Esophagus mucosa (tissue), 1 donor: Measurements from ENCODE around the gene ZNF226. TPM values are rescaled to one million over a fixed set of nuclear protein-coding genes. Genes with fewer than 3 reads are reported as not detected.
"Not testable (repeated sequence)": the region's sequence is repeated elsewhere in the genome, so short reads cannot be mapped to it uniquely, and the experiment has no call there.

Experiments used
- ATAC-seq: fragments of 200-7000 bp; cut with Tn5 transposase; one replicate; pipeline ENCODE4 v1.9.1; 2020
- total RNA-seq: library from RNA; stranded (reverse); gene quantifications from one replicate; pipeline ENCODE4 v1.2.4, GENCODE V29; 2023
- donor health status: DM: yes; HTN: yes; CAD: no.

The ZNF226 gene
- 12.4 TPM for total RNA-seq

- peak; percentile 100 for ATAC-seq
Observed at GRCh38 chr19:44164673-44165512, at the start of gene ZNF226. TSS of gene ZNF226 (plus strand) at chr19:44165100. CDS start at chr19:44170081, 4,981 bp downstream.

GRCh38 chr19:44121162-44121561, 43.7 kb upstream of the ZNF226 start:
- ATAC-seq, result not testable (repeated sequence)

GRCh38 chr19:44131955-44132354, 32.9 kb upstream of the ZNF226 start:
- ATAC-seq, result no peak

- peak; percentile 81 for ATAC-seq
Observed at GRCh38 chr19:44141191-44142058, 23.5 kb upstream of the ZNF226 start, which contains the start of gene ZNF234. TSS of gene ZNF234 (plus strand) at chr19:44141554. CDS start at chr19:44144633, 3,079 bp downstream.

GRCh38 chr19:44142059-44142433, 22.9 kb upstream of the ZNF226 start:
- no peak for ATAC-seq

GRCh38 chr19:44149776-44150175, 15.1 kb upstream of the ZNF226 start:
- ATAC-seq, result no peak

GRCh38 chr19:44151491-44151890, 13.4 kb upstream of the ZNF226 start:
- no peak for ATAC-seq

GRCh38 chr19:44156475-44156874, 8.4 kb upstream of the ZNF226 start:
- no peak for ATAC-seq

GRCh38 chr19:44163789-44164188, 1.1 kb upstream of the ZNF226 start:
- no peak for ATAC-seq

GRCh38 chr19:44164327-44164672, 600 bp upstream of the ZNF226 start:
- no peak for ATAC-seq

GRCh38 chr19:44170660-44171059, 5.8 kb downstream of the ZNF226 start:
- ATAC-seq, result not testable (repeated sequence)

GRCh38 chr19:44176590-44176989, 11.7 kb downstream of the ZNF226 start:
- no peak for ATAC-seq

GRCh38 chr19:44180968-44181367, 16.1 kb downstream of the ZNF226 start:
- ATAC-seq, result no peak

GRCh38 chr19:44182145-44182544, 17.2 kb downstream of the ZNF226 start:
- no peak for ATAC-seq

GRCh38 chr19:44190020-44190419, 25.1 kb downstream of the ZNF226 start:
- no peak for ATAC-seq

- ATAC-seq, result no peak
Observed at GRCh38 chr19:44192127-44192526, 27.2 kb downstream of the ZNF226 start.

- ATAC-seq, result no peak
Observed at GRCh38 chr19:44196772-44197171, 31.9 kb downstream of the ZNF226 start.

GRCh38 chr19:44202470-44202869, 37.6 kb downstream of the ZNF226 start:
- ATAC-seq, result no peak

- no peak for ATAC-seq
Observed at GRCh38 chr19:44202974-44203373, 38.1 kb downstream of the ZNF226 start.

- ATAC-seq, result not testable (repeated sequence)
Observed at GRCh38 chr19:44203877-44204276, 39.0 kb downstream of the ZNF226 start.

GRCh38 chr19:44204772-44205171, 39.9 kb downstream of the ZNF226 start:
- ATAC-seq, result no peak

- peak; percentile 95 for ATAC-seq
Observed at GRCh38 chr19:44207126-44207803, 42.4 kb downstream of the ZNF226 start.
